GM21825 (cell line): ENCODE measurements around the gene UBTD1.
"Not testable (repeated sequence)": the region's sequence is repeated elsewhere in the genome, so short reads cannot be mapped to it uniquely, and the experiment has no call there.

Source experiments
- ATAC-seq: cut with Tn5 transposase; IDR thresholded peaks from one replicate; pipeline ENCODE4 v1.9.1; 2021; ENCODE audit warnings: mild to moderate bottlenecking, moderate library complexity; ENCODE audit not compliant: unreplicated experiment

Gene UBTD1, protein sequence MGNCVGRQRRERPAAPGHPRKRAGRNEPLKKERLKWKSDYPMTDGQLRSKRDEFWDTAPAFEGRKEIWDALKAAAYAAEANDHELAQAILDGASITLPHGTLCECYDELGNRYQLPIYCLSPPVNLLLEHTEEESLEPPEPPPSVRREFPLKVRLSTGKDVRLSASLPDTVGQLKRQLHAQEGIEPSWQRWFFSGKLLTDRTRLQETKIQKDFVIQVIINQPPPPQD

GRCh38 chr10:97498841-97499560 is at the start of gene UBTD1:
Gene UBTD1, plus strand, starts transcription at chr10:97498924. Its CDS starts 280 bp downstream, at chr10:97499204.
- ATAC-seq, result peak; percentile 3

GRCh38 chr10:97450828-97451227 is 47.9 kb upstream of the UBTD1 start:
- no peak for ATAC-seq

- no peak for ATAC-seq
These were observed 47.1 kb upstream of the UBTD1 start for GRCh38 chr10:97451605-97452004.

- no peak for ATAC-seq
These were observed 46.4 kb upstream of the UBTD1 start for GRCh38 chr10:97452352-97452751.

GRCh38 chr10:97454330-97455036 is 44.2 kb upstream of the UBTD1 start:
- no peak for ATAC-seq

DNA sequence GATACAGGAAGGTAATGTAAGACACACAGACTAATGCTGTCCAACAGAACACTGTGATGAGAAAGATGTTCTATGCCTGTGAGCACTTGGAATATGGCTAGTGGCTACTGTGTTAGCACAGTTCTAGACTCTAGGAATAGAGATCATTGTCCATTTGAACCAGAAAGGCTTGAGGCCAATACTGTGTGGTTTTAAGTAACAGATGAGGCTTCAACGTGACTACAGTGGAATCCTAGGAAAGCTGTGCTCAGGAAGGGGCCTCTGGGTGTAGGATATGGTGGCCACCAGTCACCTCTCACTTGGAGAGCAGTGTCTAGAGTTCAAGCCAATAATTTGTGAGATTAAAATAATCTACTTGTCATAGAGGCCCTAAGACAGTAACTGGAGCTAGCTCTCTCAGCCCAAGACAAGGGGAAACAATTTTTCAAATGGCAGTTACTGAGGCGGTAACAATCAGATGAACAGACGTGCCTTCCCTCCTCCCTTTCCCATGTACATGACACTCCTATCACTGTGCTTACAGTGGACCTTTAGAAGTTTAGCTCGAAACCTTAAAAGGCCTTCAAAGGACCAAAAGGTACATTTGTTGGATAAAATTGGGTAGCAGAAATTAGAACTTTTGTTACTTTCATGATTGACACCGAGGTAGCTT is 42.6 kb upstream of the UBTD1 start:
- no peak for ATAC-seq

DNA sequence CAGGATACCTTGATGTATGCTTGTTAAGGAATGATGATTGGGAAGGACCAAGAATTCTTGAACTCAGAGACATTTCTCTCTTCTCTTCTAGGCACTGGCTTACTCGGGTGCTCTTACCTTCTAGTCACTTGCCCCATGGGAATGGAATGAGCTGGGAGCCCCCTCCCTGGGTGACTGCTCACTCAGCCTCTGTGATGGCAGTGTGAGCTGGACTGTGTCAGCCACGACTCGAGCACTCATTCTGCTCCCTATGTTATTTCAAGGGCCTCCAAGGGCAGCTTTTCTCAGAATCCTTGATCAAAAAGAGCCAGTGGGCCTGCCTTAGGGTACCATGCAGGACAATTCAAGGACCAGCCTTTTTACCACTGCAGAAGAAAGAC is 42.0 kb upstream of the UBTD1 start:
- ATAC-seq, result no peak

GRCh38 chr10:97459111-97459510 is 39.6 kb upstream of the UBTD1 start:
- ATAC-seq, result no peak

DNA sequence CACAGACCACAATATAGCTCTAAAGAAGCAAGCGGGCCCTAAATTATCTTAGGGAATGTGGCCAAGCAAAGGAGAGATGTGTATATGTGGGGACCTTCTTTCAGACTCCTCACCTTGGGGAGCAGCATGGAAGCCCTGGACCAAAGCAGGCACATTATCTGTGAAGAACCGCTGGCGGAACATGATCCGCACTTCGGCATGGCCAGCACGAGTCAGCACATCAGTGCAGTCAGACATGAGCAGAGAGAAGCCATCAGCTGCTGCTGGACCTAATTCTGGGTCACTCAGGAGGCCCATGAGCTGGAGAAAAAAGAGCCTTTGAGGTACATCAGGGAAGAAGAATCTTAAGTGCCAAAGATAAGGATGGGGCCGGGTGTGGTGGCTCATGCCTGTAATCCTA is 38.8 kb upstream of the UBTD1 start:
- no peak for ATAC-seq

DNA sequence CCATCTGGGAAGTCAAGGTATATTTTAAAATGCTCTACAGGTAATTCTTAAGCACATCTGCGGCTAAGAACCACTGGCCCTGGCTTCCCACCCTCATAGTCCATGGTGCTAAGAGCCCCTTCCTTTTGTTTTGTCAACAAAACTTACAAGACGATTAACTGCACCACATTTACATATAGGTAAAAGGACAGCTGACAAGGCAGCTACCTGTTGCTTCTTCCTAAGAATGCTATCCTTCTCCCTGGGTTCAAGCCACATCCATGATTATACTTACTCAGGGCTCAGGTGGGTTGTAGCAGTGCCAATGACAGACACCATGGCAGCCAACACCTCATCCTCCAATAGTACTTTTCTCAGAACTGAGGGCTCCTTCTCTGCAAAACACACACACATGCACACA is 36.4 kb upstream of the UBTD1 start:
- no peak for ATAC-seq

DNA sequence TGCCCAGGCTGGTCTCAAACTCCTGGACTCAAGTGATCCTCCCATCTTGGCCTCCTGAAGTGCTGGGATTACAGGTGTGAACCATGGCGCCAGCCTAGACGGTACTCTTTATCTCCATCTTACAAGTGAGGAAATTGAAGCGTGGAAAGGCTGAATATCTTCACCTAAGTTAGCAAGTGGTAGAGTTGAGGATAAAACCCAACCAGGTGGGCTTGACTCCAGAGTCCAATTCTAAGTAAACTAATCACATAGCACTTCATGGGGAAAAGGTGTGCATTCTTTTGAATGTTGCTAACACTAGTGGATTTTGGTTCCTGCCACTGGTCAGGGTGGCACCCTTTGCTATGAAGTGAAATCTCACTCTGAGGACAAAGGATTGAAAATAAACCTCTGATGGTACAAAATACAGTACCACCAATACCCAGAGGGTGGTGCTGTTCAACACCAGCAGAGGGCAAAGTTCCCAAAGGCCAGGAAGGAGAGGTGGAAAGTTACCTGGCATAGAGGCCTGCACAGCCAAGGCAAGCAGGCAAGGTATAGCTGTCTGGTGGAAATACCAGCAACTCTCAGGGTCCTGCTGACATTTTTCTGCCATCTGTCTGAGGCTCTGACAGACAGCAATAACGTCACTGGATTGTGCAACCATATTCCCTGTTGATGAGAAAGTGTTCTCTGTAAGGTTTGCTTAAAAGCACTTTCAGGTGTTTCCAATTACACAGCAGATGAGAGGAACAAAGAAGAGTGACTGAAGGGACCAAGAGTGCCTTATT is 35.2 kb upstream of the UBTD1 start:
- no peak for ATAC-seq

- ATAC-seq, result no peak
These were observed 34.5 kb upstream of the UBTD1 start for GRCh38 chr10:97464226-97464625.

DNA sequence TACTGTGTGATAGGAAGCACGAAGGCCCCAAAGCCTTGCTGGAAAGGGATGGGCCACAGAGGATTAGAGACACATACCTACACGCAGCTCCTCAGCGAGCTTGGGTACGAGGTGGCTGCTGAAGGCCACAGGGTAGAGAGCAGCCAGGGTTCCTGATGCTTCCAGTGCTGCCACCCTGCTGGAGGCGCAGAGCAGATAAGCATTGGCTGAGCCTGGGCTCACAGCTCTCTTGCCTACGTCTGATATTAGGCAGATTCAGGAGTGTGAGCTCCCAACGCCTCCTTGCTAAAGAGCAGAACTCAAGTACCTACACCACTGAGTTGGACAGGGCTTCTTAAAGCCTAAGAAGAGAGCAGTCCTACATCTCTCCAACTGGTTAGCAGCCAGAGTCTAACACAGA is 32.7 kb upstream of the UBTD1 start:
- ATAC-seq, result no peak

DNA sequence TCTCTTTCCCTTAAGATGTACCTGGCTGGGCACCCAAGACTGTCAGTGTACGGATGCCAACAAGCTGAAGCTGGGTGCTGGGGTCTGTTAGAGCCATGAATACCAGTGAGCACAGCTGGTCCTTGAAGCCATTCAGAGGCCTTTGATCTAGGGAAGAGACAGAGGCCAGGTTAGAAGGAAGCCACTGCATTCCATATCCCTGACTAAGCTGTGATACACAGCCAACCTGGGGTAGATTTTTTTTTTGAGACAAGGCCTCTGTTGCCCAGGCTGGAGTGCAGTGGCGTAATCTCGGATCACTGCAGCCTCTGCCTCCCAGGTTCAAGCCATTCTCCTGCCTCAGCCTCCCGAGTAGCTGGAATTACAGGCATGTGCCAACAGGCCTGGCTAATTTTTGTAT is 32.0 kb upstream of the UBTD1 start:
- ATAC-seq, result no peak

DNA sequence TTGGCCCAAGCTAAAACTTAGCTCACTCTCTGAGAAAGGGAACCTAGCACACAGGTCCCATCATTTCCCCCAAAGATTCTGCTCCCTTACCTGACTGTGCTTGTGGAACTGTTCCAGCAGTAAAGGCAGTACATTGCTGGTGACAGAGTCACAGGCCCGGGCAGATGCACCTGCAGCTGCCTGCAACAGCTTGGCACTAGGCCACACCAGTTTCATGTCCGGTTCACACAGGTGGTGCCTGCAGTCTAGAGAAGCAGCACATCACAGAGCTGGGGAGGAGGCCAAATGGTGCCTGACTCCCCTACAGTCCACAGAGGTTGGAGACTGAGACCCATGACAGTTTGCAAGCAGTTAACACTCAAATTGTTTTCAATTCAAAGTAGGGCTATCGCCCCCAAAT is 30.6 kb upstream of the UBTD1 start:
- no peak for ATAC-seq

DNA sequence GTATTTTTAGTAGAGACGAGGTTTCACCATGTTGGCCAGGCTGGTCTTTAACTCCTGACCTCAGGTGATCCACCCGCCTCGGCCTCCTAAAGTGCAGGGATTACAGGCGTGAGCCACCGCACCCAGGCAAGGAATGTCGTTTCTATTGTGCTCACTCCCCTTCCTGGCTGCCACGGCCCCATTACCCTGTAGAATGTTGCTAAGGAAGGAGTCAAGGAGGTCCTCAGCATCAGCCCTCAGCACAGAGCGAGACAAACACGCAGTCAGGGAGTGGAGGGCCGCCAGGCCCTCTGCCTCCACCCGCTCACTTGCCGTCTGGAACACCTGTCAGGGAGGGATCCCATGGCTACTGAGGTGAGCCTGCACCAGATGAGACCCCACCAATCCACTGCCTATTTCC is 29.9 kb upstream of the UBTD1 start:
- not testable (repeated sequence) for ATAC-seq

- ATAC-seq, result no peak
These were observed 23.8 kb upstream of the UBTD1 start for GRCh38 chr10:97474918-97475317.

DNA sequence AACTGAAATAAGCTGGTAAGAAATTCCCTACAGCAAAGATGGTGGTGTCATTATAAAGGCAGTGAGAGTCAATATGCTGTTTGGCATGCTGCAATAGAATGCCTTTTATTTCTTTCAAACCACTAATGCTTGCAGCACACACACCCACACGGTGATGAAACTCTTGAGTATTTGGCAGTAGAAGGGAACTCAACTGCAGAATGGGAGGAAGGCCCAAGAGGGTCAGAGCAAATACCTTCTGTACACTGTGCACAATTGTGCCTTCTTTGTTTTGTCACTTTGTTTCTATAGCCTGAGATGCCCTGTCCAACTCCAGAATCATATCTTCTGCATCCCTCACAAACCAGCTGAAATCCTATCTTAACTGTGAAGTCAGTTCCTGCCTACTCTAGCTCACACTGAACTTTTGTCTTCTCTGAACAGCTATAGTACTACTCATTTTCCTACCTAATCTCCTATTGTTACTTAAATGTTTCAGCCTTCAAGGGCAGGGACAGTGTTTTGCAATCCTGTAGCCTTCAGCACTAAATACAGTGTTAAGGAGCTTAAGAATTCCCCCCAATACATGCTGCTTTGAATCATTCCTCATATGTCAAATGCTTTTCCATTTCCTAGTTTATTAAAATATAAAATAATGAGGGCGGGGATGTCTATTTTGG is 22.7 kb upstream of the UBTD1 start:
- ATAC-seq, result no peak

GRCh38 chr10:97479410-97479809 is 19.3 kb upstream of the UBTD1 start:
- ATAC-seq, result not testable (repeated sequence)

GRCh38 chr10:97479939-97480338 is 18.8 kb upstream of the UBTD1 start:
- ATAC-seq, result no peak
